Measurements from ENCODE around the gene DNAH11. TPM values are rescaled to one million over a fixed set of nuclear protein-coding genes. Genes with fewer than 3 reads are reported as not detected.

Gene DNAH11
- total RNA-seq, 1 donor from 2014 or later = 0.02 TPM

- H3K36me3 Mint-ChIP-seq (ENCODE audit: low read depth) = no peaks in the 10 kb centered on the region
- no peaks in the 10 kb centered on the region for H3K9me3 Mint-ChIP-seq (ENCODE audit: low read depth)
- no peak for DNase-seq (ENCODE audit: low spot score)
- H3K4me1 Mint-ChIP-seq (ENCODE audit: low read depth) = no peaks in the 10 kb centered on the region
- no peak overlapping the region for H3K27ac Mint-ChIP-seq (ENCODE audit: unreplicated experiment)
- peaks cover 6% of the 10 kb centered on the region for H3K27me3 Mint-ChIP-seq (ENCODE audit: low read depth)
- TF ChIP-seq CTCF (IDR thresholded peaks at IDR 0.05) = no peak
- no peak overlapping the region for H3K4me3 Mint-ChIP-seq (ENCODE audit: unreplicated experiment)
Observed at GRCh38 chr7:21608465-21608864, 65.6 kb downstream of the DNAH11 start.

GRCh38 chr7:21611129-21611528 lies 68.3 kb downstream of the DNAH11 start:
- Mint-ChIP-seq H3K27me3 (ENCODE audit: low read depth) (peaks cover 2% of the 10 kb centered on the region), H3K27ac (ENCODE audit: unreplicated experiment) (no peak overlapping the region), H3K36me3 (ENCODE audit: low read depth) (no peaks in the 10 kb centered on the region), H3K4me1 (ENCODE audit: low read depth) (no peaks in the 10 kb centered on the region), H3K9me3 (ENCODE audit: low read depth) (no peaks in the 10 kb centered on the region), H3K4me3 (ENCODE audit: unreplicated experiment) (no peak overlapping the region)
- DNase-seq (ENCODE audit: low spot score) = no peak
- TF ChIP-seq CTCF (IDR thresholded peaks at IDR 0.05) = no peak

DNA sequence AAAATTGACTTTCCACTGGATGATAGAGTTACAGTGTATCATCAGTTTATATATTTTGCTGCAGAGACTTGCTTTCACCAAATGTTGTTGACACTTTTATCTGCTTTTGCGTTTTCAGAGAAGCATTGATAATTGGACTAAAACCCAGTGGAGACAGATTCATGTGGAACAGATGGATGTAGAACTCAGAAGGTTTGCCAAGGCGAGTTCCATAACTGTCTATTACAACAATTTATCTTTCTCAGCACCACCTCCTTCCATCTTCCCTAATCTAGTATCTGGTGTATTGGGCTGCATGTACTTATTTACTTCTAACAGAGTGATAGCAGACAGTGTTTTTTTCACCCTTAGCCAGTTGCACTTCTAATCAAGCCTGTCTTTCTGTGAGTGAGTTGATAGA lies 73.3 kb downstream of the DNAH11 start:
- H3K9me3 Mint-ChIP-seq (ENCODE audit: low read depth) = no peaks in the 10 kb centered on the region
- DNase-seq (ENCODE audit: low spot score) = no peak
- no peak for TF ChIP-seq CTCF (IDR thresholded peaks at IDR 0.05)
- no peaks in the 10 kb centered on the region for H3K36me3 Mint-ChIP-seq (ENCODE audit: low read depth)
- peaks cover 16% of the 10 kb centered on the region for H3K4me1 Mint-ChIP-seq (ENCODE audit: low read depth)
- H3K4me3 Mint-ChIP-seq (ENCODE audit: unreplicated experiment) = no peak overlapping the region
- no peak overlapping the region for H3K27ac Mint-ChIP-seq (ENCODE audit: unreplicated experiment)
- H3K27me3 Mint-ChIP-seq (ENCODE audit: low read depth) = no peaks in the 10 kb centered on the region

GRCh38 chr7:21616796-21617436 lies 74.1 kb downstream of the DNAH11 start:
- Mint-ChIP-seq H3K9me3 (ENCODE audit: low read depth) (no peaks in the 10 kb centered on the region), H3K4me1 (ENCODE audit: low read depth) (peaks cover 16% of the 10 kb centered on the region), H3K27ac (ENCODE audit: unreplicated experiment) (peak overlapping the region; percentile 2), H3K36me3 (ENCODE audit: low read depth) (no peaks in the 10 kb centered on the region), H3K4me3 (ENCODE audit: unreplicated experiment) (no peak overlapping the region), H3K27me3 (ENCODE audit: low read depth) (no peaks in the 10 kb centered on the region)
- no peak for TF ChIP-seq CTCF (IDR thresholded peaks at IDR 0.05)
- no peak for DNase-seq (ENCODE audit: low spot score)

DNA sequence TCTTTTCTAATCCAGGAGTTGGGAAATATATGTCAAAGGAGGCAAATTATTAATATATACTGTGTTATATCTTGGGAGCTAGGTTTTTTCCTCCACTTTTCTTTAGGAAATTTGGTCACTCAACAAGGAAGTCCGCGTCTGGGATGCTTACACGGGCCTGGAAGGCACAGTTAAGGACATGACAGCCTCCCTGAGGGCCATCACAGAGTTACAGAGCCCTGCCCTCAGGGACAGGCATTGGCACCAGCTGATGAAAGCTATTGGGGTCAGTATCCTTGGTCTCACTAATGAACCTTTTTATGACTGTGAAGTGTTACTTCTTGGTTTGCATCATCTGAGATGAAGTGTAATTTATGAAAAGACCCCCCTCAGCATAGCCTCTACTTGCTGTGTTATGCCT lies 74.7 kb downstream of the DNAH11 start:
- no peak for TF ChIP-seq CTCF (IDR thresholded peaks at IDR 0.05)
- Mint-ChIP-seq H3K36me3 (ENCODE audit: low read depth) (no peaks in the 10 kb centered on the region), H3K9me3 (ENCODE audit: low read depth) (no peaks in the 10 kb centered on the region), H3K4me3 (ENCODE audit: unreplicated experiment) (no peak overlapping the region), H3K4me1 (ENCODE audit: low read depth) (peaks cover 16% of the 10 kb centered on the region), H3K27me3 (ENCODE audit: low read depth) (no peaks in the 10 kb centered on the region), H3K27ac (ENCODE audit: unreplicated experiment) (peak overlapping the region; percentile 2)
- no peak for DNase-seq (ENCODE audit: low spot score)

Data from chondrocyte (in vitro differentiated cells).